NB4 (cell line): ENCODE data around the gene A4GALT.

Experiments used
- MAX ChIP-seq: IDR thresholded peaks from 2 replicates; pipeline ENCODE4 v1.6.1; 2011; ENCODE audit warnings: low read depth, low read length
- MYC ChIP-seq: IDR thresholded peaks from 2 replicates; pipeline ENCODE4 v1.6.1; 2011; ENCODE audit warnings: low read depth, low read length
- POLR2A ChIP-seq: IDR thresholded peaks from 2 replicates; pipeline ENCODE4 v1.6.1; 2011; ENCODE audit warnings: mild to moderate bottlenecking; ENCODE audit not compliant: insufficient read length; ENCODE audit errors: extremely low read depth
- TF ChIP-seq, protein P1 (sequence below): IDR thresholded peaks from one replicate; pipeline ENCODE4 v1.5.1; 2012; ENCODE audit warnings: low read depth, low read length

GRCh38 chr22:42696331-42696967, 24.2 kb downstream of the A4GALT start:
- TF ChIP-seq MAX (no peak), MYC (no peak), POLR2A (no peak)
- TF ChIP-seq, protein P1, sequence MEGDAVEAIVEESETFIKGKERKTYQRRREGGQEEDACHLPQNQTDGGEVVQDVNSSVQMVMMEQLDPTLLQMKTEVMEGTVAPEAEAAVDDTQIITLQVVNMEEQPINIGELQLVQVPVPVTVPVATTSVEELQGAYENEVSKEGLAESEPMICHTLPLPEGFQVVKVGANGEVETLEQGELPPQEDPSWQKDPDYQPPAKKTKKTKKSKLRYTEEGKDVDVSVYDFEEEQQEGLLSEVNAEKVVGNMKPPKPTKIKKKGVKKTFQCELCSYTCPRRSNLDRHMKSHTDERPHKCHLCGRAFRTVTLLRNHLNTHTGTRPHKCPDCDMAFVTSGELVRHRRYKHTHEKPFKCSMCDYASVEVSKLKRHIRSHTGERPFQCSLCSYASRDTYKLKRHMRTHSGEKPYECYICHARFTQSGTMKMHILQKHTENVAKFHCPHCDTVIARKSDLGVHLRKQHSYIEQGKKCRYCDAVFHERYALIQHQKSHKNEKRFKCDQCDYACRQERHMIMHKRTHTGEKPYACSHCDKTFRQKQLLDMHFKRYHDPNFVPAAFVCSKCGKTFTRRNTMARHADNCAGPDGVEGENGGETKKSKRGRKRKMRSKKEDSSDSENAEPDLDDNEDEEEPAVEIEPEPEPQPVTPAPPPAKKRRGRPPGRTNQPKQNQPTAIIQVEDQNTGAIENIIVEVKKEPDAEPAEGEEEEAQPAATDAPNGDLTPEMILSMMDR: no peak
